Gastroesophageal sphincter (tissue), 4 donors: ENCODE data around the gene TSPAN7. TPM values are rescaled to one million over a fixed set of nuclear protein-coding genes. Genes with fewer than 3 reads are reported as not detected.

Experiments used
- ATAC-seq: fragments of 150-250 bp; one replicate; pipeline ENCODE4 v1.9.1; 2016; ENCODE audit warnings: mild to moderate bottlenecking, moderate library complexity
- H3K27ac ChIP-seq, 4 donors: fragments of 200-600 bp; sonication (generic) in 3 of 4; 1 replicate in 3 of 4; 2 replicates in 1 of 4; pipeline ENCODE4 v1.5.1; 2016 to 2019
- H3K27me3 ChIP-seq: fragments of 200-600 bp; sonication (generic); one replicate; pipeline ENCODE4 v1.5.1; 2019
- H3K36me3 ChIP-seq, 2 donors: fragments of 200-600 bp; sonication (generic); one replicate each; pipeline ENCODE4 v1.5.1; 2019; ENCODE audit warnings: control low read depth in 1 of 2
- H3K4me1 ChIP-seq, 3 donors: fragments of 200-600 bp; sonication (generic); 1 replicate in 2 of 3; 2 replicates in 1 of 3; pipeline ENCODE4 v1.5.1; 2016 to 2019; ENCODE audit warnings: control low read depth in 2 of 3
- H3K4me3 ChIP-seq, 2 donors: fragments of 200-600 bp; sonication (generic); one replicate each; pipeline ENCODE4 v1.5.1; 2019; ENCODE audit warnings: mild to moderate bottlenecking in 1 of 2, moderate library complexity in 1 of 2
- H3K9me3 ChIP-seq, 3 donors: fragments of 200-600 bp; sonication (generic); one replicate each; pipeline ENCODE4 v1.5.1; 2017 to 2019; ENCODE audit warnings: control low read depth in 2 of 3
- EP300 ChIP-seq: sonication (generic); formaldehyde crosslinking; IDR thresholded peaks from one replicate; pipeline ENCODE4 v1.6.1; 2017; ENCODE audit warnings: antibody characterized with exemption, mild to moderate bottlenecking
- POLR2A ChIP-seq, 2 donors: fragments of 450-650 bp; IDR thresholded peaks; one replicate each; pipeline ENCODE4 v1.6.1; 2017; ENCODE audit warnings: antibody characterized with exemption in 2 of 2, mild to moderate bottlenecking in 2 of 2, moderate library complexity in 1 of 2
- POLR2AphosphoS5 ChIP-seq: sonication (generic); formaldehyde crosslinking; IDR thresholded peaks from one replicate; pipeline ENCODE4 v1.6.1; 2017; ENCODE audit warnings: antibody characterized with exemption
- WGBS, 2 donors: methylation state at CpG; one replicate each; pipeline ENCODE4 v1.1.5; 2018; ENCODE audit warnings: low coverage in 1 of 2; 5-methylcytosine and 5-hydroxymethylcytosine counted together
- total RNA-seq, 4 donors: library from RNA; depleted of rRNA; stranded (reverse); fragments of >200 nt; gene quantifications; one replicate each; pipeline ENCODE4 v1.1.0, GENCODE V29; 2016
- TF ChIP-seq, protein P1 (sequence below), 4 experiments: fragments of 200-600 bp in 2 of 4; fragments of 450-650 bp in 2 of 4; sonication (generic) in 1 of 4; IDR thresholded peaks; one replicate each; pipeline ENCODE4 v1.5.1; 2017 to 2019; ENCODE audit warnings: antibody characterized with exemption in 4 of 4, mild to moderate bottlenecking in 2 of 4, moderate library complexity in 2 of 4

TSPAN7 gene
- total RNA-seq, 4 donors from 2014 or later: 6.5 to 50.5 (median 25.2) TPM

DNA sequence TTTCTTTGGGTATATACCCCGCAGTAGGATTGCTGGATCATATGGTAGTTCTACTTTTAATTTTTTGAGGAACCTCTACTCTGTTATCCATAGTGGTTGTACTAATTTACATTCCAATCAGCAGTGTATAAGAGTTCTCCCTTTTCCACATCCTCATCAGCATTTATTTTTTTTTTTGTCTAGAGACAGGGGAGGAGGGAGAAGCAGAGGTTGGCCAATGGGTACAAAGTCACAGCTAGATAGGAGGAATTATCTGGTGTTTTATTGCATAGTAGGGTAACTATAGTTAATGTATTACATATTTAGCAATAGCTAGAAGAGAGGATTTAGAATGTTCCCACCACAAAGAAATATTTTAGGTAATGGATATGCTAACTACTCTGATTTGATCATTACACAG, 107.4 kb downstream of the TSPAN7 start:
- no peak overlapping the region for H3K4me3 ChIP-seq
- no peaks in the 10 kb centered on the region for H3K4me1 ChIP-seq
- H3K9me3 ChIP-seq: no peaks in the 10 kb centered on the region
- no peak for TF ChIP-seq POLR2AphosphoS5
- no peak for TF ChIP-seq EP300
- TF ChIP-seq, protein P1, sequence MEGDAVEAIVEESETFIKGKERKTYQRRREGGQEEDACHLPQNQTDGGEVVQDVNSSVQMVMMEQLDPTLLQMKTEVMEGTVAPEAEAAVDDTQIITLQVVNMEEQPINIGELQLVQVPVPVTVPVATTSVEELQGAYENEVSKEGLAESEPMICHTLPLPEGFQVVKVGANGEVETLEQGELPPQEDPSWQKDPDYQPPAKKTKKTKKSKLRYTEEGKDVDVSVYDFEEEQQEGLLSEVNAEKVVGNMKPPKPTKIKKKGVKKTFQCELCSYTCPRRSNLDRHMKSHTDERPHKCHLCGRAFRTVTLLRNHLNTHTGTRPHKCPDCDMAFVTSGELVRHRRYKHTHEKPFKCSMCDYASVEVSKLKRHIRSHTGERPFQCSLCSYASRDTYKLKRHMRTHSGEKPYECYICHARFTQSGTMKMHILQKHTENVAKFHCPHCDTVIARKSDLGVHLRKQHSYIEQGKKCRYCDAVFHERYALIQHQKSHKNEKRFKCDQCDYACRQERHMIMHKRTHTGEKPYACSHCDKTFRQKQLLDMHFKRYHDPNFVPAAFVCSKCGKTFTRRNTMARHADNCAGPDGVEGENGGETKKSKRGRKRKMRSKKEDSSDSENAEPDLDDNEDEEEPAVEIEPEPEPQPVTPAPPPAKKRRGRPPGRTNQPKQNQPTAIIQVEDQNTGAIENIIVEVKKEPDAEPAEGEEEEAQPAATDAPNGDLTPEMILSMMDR (IDR thresholded peaks at IDR 0.05): no peak
- no peak for TF ChIP-seq POLR2A (IDR thresholded peaks at IDR 0.05)
- H3K27me3 ChIP-seq: no peaks in the 10 kb centered on the region
- WGBS, 2 donors: 83 to 90% methylated on average over 1 of the region's 1 CpG
- no peak overlapping the region for H3K27ac ChIP-seq
- ATAC-seq: no peak
- H3K36me3 ChIP-seq: no peaks in the 10 kb centered on the region

DNA sequence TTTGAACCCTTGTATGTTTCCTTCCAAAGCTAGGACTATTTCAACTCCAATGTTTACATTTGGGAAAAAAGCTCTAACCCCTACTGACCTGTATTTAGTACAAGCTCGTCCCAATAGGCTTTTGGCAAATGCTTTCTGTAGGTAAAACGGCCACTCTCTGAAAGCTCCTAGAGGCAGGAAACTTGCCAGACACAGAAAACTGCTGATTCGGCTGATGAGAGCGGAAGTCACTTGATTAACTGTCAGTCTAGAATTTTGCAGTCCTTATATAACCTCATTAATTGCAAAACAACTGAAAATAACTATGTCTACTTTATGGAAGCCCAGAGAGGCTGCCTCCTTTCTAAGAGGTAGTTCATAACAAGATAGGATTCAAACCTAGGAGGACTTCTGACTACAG, 108.1 kb downstream of the TSPAN7 start:
- no peaks in the 10 kb centered on the region for H3K4me1 ChIP-seq
- TF ChIP-seq POLR2AphosphoS5: no peak
- no peaks in the 10 kb centered on the region for H3K9me3 ChIP-seq
- H3K4me3 ChIP-seq: no peak overlapping the region
- 70 to 80% methylated on average over 1 to 4 of the region's 4 CpGs for WGBS, 2 donors
- no peak for ATAC-seq
- H3K27ac ChIP-seq: no peak overlapping the region
- no peaks in the 10 kb centered on the region for H3K36me3 ChIP-seq
- H3K27me3 ChIP-seq: no peaks in the 10 kb centered on the region

DNA sequence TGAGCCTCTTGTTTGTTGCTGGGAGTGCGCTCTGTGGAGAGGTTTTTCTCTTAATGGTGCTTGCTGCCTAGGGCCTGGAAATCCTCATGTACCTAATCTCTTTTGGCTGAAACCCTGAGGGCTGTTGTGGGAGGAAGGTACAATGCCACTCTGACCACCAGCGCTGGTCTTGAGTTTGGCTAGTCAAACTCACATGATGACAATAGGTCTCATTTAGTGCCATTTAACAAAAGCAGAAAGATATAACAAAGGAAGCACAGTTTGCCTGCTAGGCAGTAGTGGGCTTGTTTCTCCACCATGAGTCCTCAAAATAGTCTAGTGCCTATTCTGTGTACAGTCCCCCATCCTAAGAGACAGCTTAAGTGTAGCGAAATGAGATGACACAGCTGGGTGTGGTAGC, 111.3 kb downstream of the TSPAN7 start:
- Histone ChIP-seq H3K4me3 (no peak overlapping the region), H3K9me3 (no peaks in the 10 kb centered on the region), H3K27me3 (no peaks in the 10 kb centered on the region), H3K4me1 (no peaks in the 10 kb centered on the region), H3K36me3 (no peaks in the 10 kb centered on the region), H3K27ac (no peak overlapping the region)
- TF ChIP-seq, protein P1 (IDR thresholded peaks at IDR 0.05): no peak
- TF ChIP-seq EP300 (no peak), POLR2A (IDR thresholded peaks at IDR 0.05) (no peak), POLR2AphosphoS5 (no peak)
- no peak for ATAC-seq
- WGBS, 2 donors: 85% methylated on average over 2 of the region's 3 CpGs; no CpG with 5 or more reads in 1 of the 2 donors

DNA sequence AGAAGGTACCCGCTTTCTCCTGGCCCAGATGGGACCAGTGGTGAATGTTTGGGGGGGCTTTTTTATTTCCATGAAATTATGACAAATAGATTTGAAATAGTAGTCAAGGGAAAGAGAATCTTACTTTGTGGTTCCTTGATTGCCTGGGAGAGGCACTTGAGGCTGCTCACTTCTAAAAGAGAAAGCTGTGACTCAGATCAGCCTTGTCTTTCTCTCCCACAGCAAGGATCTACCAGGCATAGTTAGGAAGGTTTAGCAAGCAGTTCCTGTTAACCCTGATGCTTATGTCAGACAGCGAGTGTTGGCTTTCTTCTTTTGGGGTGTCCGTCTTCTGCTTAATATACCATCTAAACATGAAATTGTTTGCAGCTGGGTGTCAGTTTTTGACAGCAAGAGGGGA, 114.5 kb downstream of the TSPAN7 start:
- WGBS, 2 donors: 83 to 100% methylated on average over 1 to 2 of the region's 3 CpGs
- Histone ChIP-seq H3K27me3 (no peaks in the 10 kb centered on the region), H3K9me3 (no peaks in the 10 kb centered on the region), H3K36me3 (no peaks in the 10 kb centered on the region), H3K4me3 (no peak overlapping the region), H3K27ac (no peak overlapping the region), H3K4me1 (no peaks in the 10 kb centered on the region)
- TF ChIP-seq POLR2A (IDR thresholded peaks at IDR 0.05) (no peak), POLR2AphosphoS5 (no peak), EP300 (no peak)
- TF ChIP-seq, protein P1 (IDR thresholded peaks at IDR 0.05): no peak
- no peak for ATAC-seq

DNA sequence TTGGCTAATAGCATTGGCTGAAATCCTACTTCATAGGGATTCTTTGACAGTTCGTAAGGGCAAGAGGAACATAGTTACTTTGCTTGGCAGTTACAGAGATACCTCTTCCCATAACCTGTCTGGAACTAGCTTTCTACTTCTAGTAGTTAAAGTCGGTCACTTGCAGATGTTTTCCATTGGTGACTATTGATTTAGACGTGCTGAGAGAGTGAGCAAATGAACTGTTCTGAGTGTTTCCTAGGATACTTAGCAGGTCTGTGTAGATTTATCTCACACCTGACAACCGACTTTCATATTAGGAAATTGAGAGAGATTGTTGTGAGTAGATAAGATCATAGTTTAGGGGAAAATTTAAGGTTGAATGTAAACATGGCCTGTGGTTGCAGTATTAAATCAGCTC, 116.8 kb downstream of the TSPAN7 start:
- WGBS, 2 donors: 55 to 83% methylated on average over 3 to 4 of the region's 4 CpGs
- Histone ChIP-seq H3K27me3 (no peaks in the 10 kb centered on the region), H3K4me3 (no peak overlapping the region), H3K9me3 (no peaks in the 10 kb centered on the region), H3K27ac (no peak overlapping the region), H3K4me1 (no peaks in the 10 kb centered on the region), H3K36me3 (no peaks in the 10 kb centered on the region)
- ATAC-seq: no peak
- TF ChIP-seq POLR2A (IDR thresholded peaks at IDR 0.05): no peak
- TF ChIP-seq POLR2AphosphoS5: no peak
- TF ChIP-seq EP300: no peak
- TF ChIP-seq, protein P1 (IDR thresholded peaks at IDR 0.05): no peak
